A549 treated with AZD9567 at 1 μM for 4 hours (cell line): ENCODE measurements around the gene STX12. TPM values are rescaled to one million over a fixed set of nuclear protein-coding genes. Genes with fewer than 3 reads are reported as not detected.

ENCODE experiments used
- total RNA-seq: library from RNA; stranded (reverse); fragments of 200-300 nt; extraction: Qiagen RNA extraction; gene quantifications from 5 replicates; pipeline ENCODE4 v1.2.3, GENCODE V29; 2022; ENCODE audit not compliant: insufficient read depth

STX12 gene
- total RNA-seq = 9.2 to 15.8 TPM (median 10.2 TPM) in 5 replicates

GRCh38 chr1:27772932-27773825 lies at the start of gene STX12:
Gene STX12 (plus strand): TSS chr1:27773219. CDS start chr1:27773308, 89 bp downstream.

GRCh38 chr1:27725374-27726172 lies 47.4 kb upstream of the STX12 start, which contains the start of gene FAM76A:
Gene FAM76A (plus strand): TSS chr1:27725961. CDS start chr1:27726081, 120 bp downstream.

GRCh38 chr1:27830621-27831440 lies 57.8 kb downstream of the STX12 start, which contains the start of gene PPP1R8:
Gene PPP1R8 (plus strand): TSS chr1:27830782. CDS start chr1:27830836, 54 bp downstream.

GRCh38 chr1:27872059-27872801 lies 99.2 kb downstream of the STX12 start, which contains the start of gene THEMIS2:
Gene THEMIS2 (plus strand): TSS chr1:27872544. CDS start chr1:27872572, 28 bp downstream.

Other genes with a start within 250 kb of the STX12 start
- 13.8 to 24.9 TPM (median 23.5 TPM) in 5 replicates for gene AHDC1, start 169.1 kb upstream of the STX12 start, total RNA-seq
- gene FGR, start 138.0 kb upstream of the STX12 start, total RNA-seq = 0.05 to 0.07 TPM (median 0.06 TPM) in 3 of 5 replicates, not detected in the others
- gene IFI6, start 101.0 kb upstream of the STX12 start, total RNA-seq = 10.6 to 14.8 TPM (median 11.7 TPM) in 5 replicates
- gene FAM76A, start 47.3 kb upstream of the STX12 start, total RNA-seq = 6.5 to 9.3 TPM (median 6.8 TPM) in 5 replicates
- 34.6 to 45.3 TPM (median 36.8 TPM) in 5 replicates for gene PPP1R8, start 57.6 kb downstream of the STX12 start, total RNA-seq
- 0.55 to 1.2 TPM (median 1.0 TPM) in 4 of 5 replicates, not detected in the other for gene THEMIS2, start 99.3 kb downstream of the STX12 start, total RNA-seq
- gene RPA2, start 141.4 kb downstream of the STX12 start, total RNA-seq = 36.0 to 52.5 TPM (median 39.4 TPM) in 5 replicates
- gene SMPDL3B, start 161.8 kb downstream of the STX12 start, total RNA-seq = 1.0 to 1.4 TPM (median 1.3 TPM) in 4 of 5 replicates, not detected in the other
- gene XKR8, start 186.8 kb downstream of the STX12 start, total RNA-seq = 3.1 to 5.7 TPM (median 4.3 TPM) in 5 replicates